Measurements from ENCODE around the gene TP53I13. TPM values are rescaled to one million over a fixed set of nuclear protein-coding genes. Genes with fewer than 3 reads are reported as not detected.

TP53I13 gene
- total RNA-seq (2021): 27.1 and 28.1 TPM in 2 replicates
- long read RNA-seq, transcript TP53I13-201 (7 exons, 1,530 nt): major isoform, 287 of 360 reads
- long read RNA-seq, partial matches to known transcripts: 14 of 360 reads
- long read RNA-seq, other reads (novel, unspliced or antisense): 59 of 360 reads

- Mint-ChIP-seq H3K36me3 (ENCODE audit: insufficient read depth in 1 of 3, low read depth in 3 of 3) (peaks cover 3 to 11% (median 9%) of the 10 kb centered on the region in 3 experiments; a peak in 5 of 7 replicates), H3K4me3 (peak within 1 kb of the TSS; percentile 81 to 90), H3K9me3 (no peaks in the 10 kb centered on the region; a peak in 1 of 5 replicates), H3K27me3 (ENCODE audit: low read depth) (peaks cover 47% of the 10 kb centered on the region), H3K4me1 (peaks cover 13 to 23% of the 10 kb centered on the region in 2 experiments), H3K27ac (peak within 1 kb of the TSS; percentile 47 to 88 (median 87); a peak in 3 of 7 replicates)
- no peak within 1 kb of the TSS for H2AFZ ChIP-seq (ENCODE audit: low read length)
- no peak within 1 kb of the TSS for H3K27ac ChIP-seq (ENCODE audit: insufficient read length, low read depth, low read length)
- H2BK20ac ChIP-seq (ENCODE audit: low read depth, low read length, poor library complexity, severe bottlenecking): no peak within 1 kb of the TSS
- H4K20me1 ChIP-seq (ENCODE audit: control insufficient read depth, insufficient read depth, insufficient read length): no peaks in the 10 kb centered on the region
- H4K8ac ChIP-seq (replicated peaks; ENCODE audit: insufficient read length, low read depth, low read length): no peak within 1 kb of the TSS
- peak; percentile 92 for DNase-seq
- H2BK5ac ChIP-seq (ENCODE audit: insufficient read length, low read length): no peak within 1 kb of the TSS
- no peak for TF ChIP-seq CTCF (conservative IDR thresholded peaks at IDR 0.05)
- no peak within 1 kb of the TSS for H2BK120ac ChIP-seq (ENCODE audit: low read depth, low read length, poor library complexity, severe bottlenecking)
- H3K9ac ChIP-seq (ENCODE audit: extremely low read depth, insufficient read length, low read length): peak within 1 kb of the TSS; percentile 54
- no peak within 1 kb of the TSS for H4K91ac ChIP-seq (ENCODE audit: insufficient read length, low read depth, low read length)
- H3K9me3 ChIP-seq (ENCODE audit: control insufficient read depth, low read depth, low read length): no peaks in the 10 kb centered on the region
- H2BK15ac ChIP-seq (ENCODE audit: low read depth, low read length): no peak within 1 kb of the TSS
- H3T11ph ChIP-seq (ENCODE audit: low read length): no peak within 1 kb of the TSS
- no peak within 1 kb of the TSS for H3K4ac ChIP-seq (ENCODE audit: low read depth, low read length)
- H3K4me2 ChIP-seq (ENCODE audit: insufficient read depth, insufficient read length, low read length): peak within 1 kb of the TSS; percentile 64
- no peak within 1 kb of the TSS for H3K23ac ChIP-seq (ENCODE audit: insufficient read length, low read depth, low read length)
- H3K14ac ChIP-seq (ENCODE audit: insufficient read depth, low read length): peak within 1 kb of the TSS; percentile 84; the same call in 1 of the 2 replicates
- no peaks in the 10 kb centered on the region for H3K4me1 ChIP-seq (ENCODE audit: insufficient read depth, low read length)
- no peak within 1 kb of the TSS for H3K56ac ChIP-seq (ENCODE audit: insufficient read length, low read depth, low read length)
- peaks cover 23% of the 10 kb centered on the region for H3K23me2 ChIP-seq (ENCODE audit: insufficient read length, low read depth, low read length, poor library complexity, severe bottlenecking)
- peaks cover 8% of the 10 kb centered on the region; the same call in 1 of the 2 replicates for H3K27me3 ChIP-seq (ENCODE audit: insufficient read depth, low read length)
- H3K79me1 ChIP-seq (ENCODE audit: insufficient read depth, low read depth, low read length, poor library complexity, severe bottlenecking): no peaks in the 10 kb centered on the region
- no peak within 1 kb of the TSS for H3K18ac ChIP-seq (ENCODE audit: insufficient read length, low read depth, low read length)
- no CpG with 5 or more reads among the region's 85 CpGs for WGBS (ENCODE audit: extremely low coverage, insufficient read length, low lambda C conversion rate)
- no peak within 1 kb of the TSS for H2AK5ac ChIP-seq (ENCODE audit: insufficient read length, low read length)
- no peak within 1 kb of the TSS for H2BK12ac ChIP-seq (ENCODE audit: insufficient read length, low read depth, low read length)
- H4K5ac ChIP-seq (ENCODE audit: insufficient read length, low read depth, low read length): no peak within 1 kb of the TSS
- no peaks in the 10 kb centered on the region for H3K79me2 ChIP-seq (ENCODE audit: insufficient read depth, low read length)
Observed at GRCh38 chr17:29568331-29569244, at the start of gene TP53I13. Gene TP53I13 (plus strand): TSS chr17:29568701. CDS start chr17:29568759, 58 bp downstream.

Data from H9 (cell line).